Neural cell (in vitro differentiated cells): ENCODE results near the gene UBXN6. TPM values are rescaled to one million over a fixed set of nuclear protein-coding genes. Genes with fewer than 3 reads are reported as not detected.

Experiments
- H2AFZ ChIP-seq: fragments of 200-600, 300-800 bp; sonication (generic), shearing (Covaris generic); 2 replicates; pipeline ENCODE4 v1.6.0; 2014; ENCODE audit warnings: low read depth, mild to moderate bottlenecking, antibody characterized with exemption, low read length, moderate library complexity
- H3F3A ChIP-seq: fragments of 200-600 bp; shearing (Covaris generic); 2 replicates; pipeline ENCODE4 v1.6.1; 2016; ENCODE audit warnings: mild to moderate bottlenecking, moderate library complexity, mixed read lengths, antibody characterized with exemption, low read length; ENCODE audit not compliant: insufficient read depth, poor library complexity, severe bottlenecking
- H3K27ac ChIP-seq: fragments of 200-600, 300-800 bp; sonication (generic), shearing (Covaris generic); 2 replicates; pipeline ENCODE4 v1.5.1; 2014; ENCODE audit warnings: mild to moderate bottlenecking, low read length, moderate library complexity
- H3K27me3 ChIP-seq: fragments of 300-800, 200-600 bp; sonication (generic), shearing (Covaris generic); 2 replicates; pipeline ENCODE4 v1.6.0; 2014; ENCODE audit warnings: mild to moderate bottlenecking, low read depth, low read length, moderate library complexity; ENCODE audit not compliant: insufficient read depth
- H3K36me3 ChIP-seq: fragments of 300-800, 200-600 bp; sonication (generic), shearing (Covaris generic); 2 replicates; pipeline ENCODE4 v1.5.1; 2014; ENCODE audit warnings: mild to moderate bottlenecking, antibody characterized with exemption, low read length, moderate library complexity; ENCODE audit not compliant: insufficient read depth
- H3K4me2 ChIP-seq: fragments of 300-800, 200-600 bp; sonication (generic), shearing (Covaris generic); 2 replicates; pipeline ENCODE4 v1.6.0; 2014; ENCODE audit warnings: mild to moderate bottlenecking, low read length
- H3K4me3 ChIP-seq: fragments of 300-800, 200-600 bp; sonication (generic), shearing (Covaris generic); 2 replicates; pipeline ENCODE4 v1.5.1; 2014; ENCODE audit warnings: mild to moderate bottlenecking, low read length, moderate library complexity
- H3K79me2 ChIP-seq: fragments of 200-600 bp; shearing (Covaris generic); replicated peaks from 2 replicates; pipeline ENCODE4 v1.6.0; 2014; ENCODE audit warnings: mild to moderate bottlenecking, low read length, moderate library complexity; ENCODE audit not compliant: insufficient read depth
- H3K9ac ChIP-seq: fragments of 300-800, 200-600 bp; sonication (generic), shearing (Covaris generic); 2 replicates; pipeline ENCODE4 v1.6.1; 2016; ENCODE audit warnings: mild to moderate bottlenecking, low read length, mixed read lengths
- H3K9me2 ChIP-seq: fragments of 200-600 bp; shearing (Covaris generic); 2 replicates; pipeline ENCODE4 v1.6.1; 2016; ENCODE audit warnings: mild to moderate bottlenecking, low read length, mixed read lengths; ENCODE audit not compliant: insufficient read depth
- H3K9me3 ChIP-seq: fragments of 200-600, 300-800 bp; sonication (generic), shearing (Covaris generic); 2 replicates; pipeline ENCODE4 v1.6.1; 2016; ENCODE audit warnings: mild to moderate bottlenecking, mixed run types, low read length, moderate library complexity, mixed read lengths
- H4K20me1 ChIP-seq: fragments of 200-600 bp; shearing (Covaris generic); 2 replicates; pipeline ENCODE4 v1.6.1; 2016; ENCODE audit warnings: mild to moderate bottlenecking, mixed run types; ENCODE audit not compliant: insufficient read depth
- CTCF ChIP-seq: fragments of 450-650 bp; IDR thresholded peaks from 2 replicates; pipeline ENCODE4 v1.5.1; 2014; ENCODE audit warnings: antibody characterized with exemption, mild to moderate bottlenecking, moderate library complexity; ENCODE audit not compliant: poor library complexity, severe bottlenecking
- EP300 ChIP-seq: fragments of 450-650 bp; conservative IDR thresholded peaks from 2 replicates; pipeline ENCODE4 v1.6.1; 2014; ENCODE audit warnings: antibody characterized with exemption, mild to moderate bottlenecking, moderate library complexity; ENCODE audit not compliant: poor library complexity, severe bottlenecking
- EZH2 ChIP-seq: fragments of 200-600, 300-800 bp; shearing (Covaris generic), sonication (generic); IDR thresholded peaks from 2 replicates; pipeline ENCODE4 v1.6.1; 2014; ENCODE audit warnings: antibody characterized with exemption, low read length, borderline replicate concordance, mild to moderate bottlenecking; ENCODE audit not compliant: insufficient read depth, poor library complexity, severe bottlenecking
- MXI1 ChIP-seq: fragments of 450-650 bp; conservative IDR thresholded peaks from 2 replicates; pipeline ENCODE4 v1.6.1; 2014; ENCODE audit warnings: antibody characterized with exemption, mild to moderate bottlenecking; ENCODE audit not compliant: poor library complexity, severe bottlenecking
- POLR2AphosphoS5 ChIP-seq: IDR thresholded peaks from 2 replicates; pipeline ENCODE4 v1.6.1; 2012
- RAD21 ChIP-seq: fragments of 450-650 bp; conservative IDR thresholded peaks from 2 replicates; pipeline ENCODE4 v1.6.1; 2014; ENCODE audit warnings: antibody characterized with exemption, mild to moderate bottlenecking, moderate library complexity
- SMC3 ChIP-seq: fragments of 450-650 bp; conservative IDR thresholded peaks from 2 replicates; pipeline ENCODE4 v1.6.1; 2014; ENCODE audit warnings: antibody characterized with exemption, mild to moderate bottlenecking, moderate library complexity; ENCODE audit not compliant: poor library complexity
- TAF1 ChIP-seq: IDR thresholded peaks from 2 replicates; pipeline ENCODE4 v1.6.1; 2012; ENCODE audit warnings: low read depth
- polyA plus RNA-seq: library from polyadenylated mRNA; depleted of rRNA; stranded (reverse); fragments of >200 nt; gene quantifications from 2 replicates; pipeline ENCODE4 v1.2.3, GENCODE V29; 2014
- TF ChIP-seq, protein P1 (sequence below): IDR thresholded peaks from 2 replicates; pipeline ENCODE4 v1.6.1; 2012; ENCODE audit warnings: borderline replicate concordance

Gene UBXN6
- polyA plus RNA-seq, 1 donor from 2014 or later, result 102 TPM

DNA sequence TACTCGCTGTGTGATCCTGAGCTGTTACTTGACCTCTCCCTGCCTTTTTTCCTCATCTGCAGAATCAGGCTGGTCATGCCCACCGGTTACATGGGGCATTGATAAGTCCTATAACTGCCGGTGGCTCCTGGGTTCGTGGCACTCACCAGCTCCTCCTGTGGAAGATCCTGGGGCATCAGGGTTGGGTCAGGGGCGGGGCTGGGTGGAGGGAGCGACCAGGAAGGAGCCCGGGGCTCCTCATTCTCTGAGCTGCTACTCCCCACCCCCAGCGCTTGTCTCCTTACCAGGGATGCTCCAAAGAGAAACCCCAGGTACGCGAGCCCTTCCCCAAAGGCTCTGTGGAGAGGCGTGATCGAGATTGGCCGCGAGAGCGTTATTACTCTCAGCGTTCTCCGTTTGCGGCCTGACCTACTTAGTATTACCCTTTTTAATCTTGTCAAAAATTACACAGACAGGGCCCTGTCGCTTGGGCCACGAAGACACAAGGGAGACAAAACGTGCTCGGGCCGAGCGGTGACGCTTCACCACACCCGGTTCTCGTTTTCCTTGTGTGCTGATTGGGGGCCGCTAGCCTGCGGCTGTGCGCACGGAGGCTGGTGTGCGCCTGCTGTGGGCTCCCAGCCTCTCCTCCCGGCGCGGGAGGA, 25.2 kb upstream of the UBXN6 start:
- Histone ChIP-seq H3K4me2 (no peak overlapping the region), H3K9ac (no peak overlapping the region), H3K27me3 (no peaks in the 10 kb centered on the region), H3K79me2 (no peaks in the 10 kb centered on the region), H3F3A (no peaks in the 10 kb centered on the region), H3K27ac (no peak overlapping the region), H4K20me1 (no peaks in the 10 kb centered on the region), H3K4me3 (no peak overlapping the region), H3K9me3 (no peaks in the 10 kb centered on the region), H3K9me2 (no peaks in the 10 kb centered on the region), H2AFZ (no peak overlapping the region), H3K36me3 (no peaks in the 10 kb centered on the region)
- TF ChIP-seq RAD21 (no peak), SMC3 (no peak), EZH2 (no peak), CTCF (no peak), EP300 (no peak), TAF1 (no peak), MXI1 (no peak), POLR2AphosphoS5 (no peak)
- TF ChIP-seq, protein P1, sequence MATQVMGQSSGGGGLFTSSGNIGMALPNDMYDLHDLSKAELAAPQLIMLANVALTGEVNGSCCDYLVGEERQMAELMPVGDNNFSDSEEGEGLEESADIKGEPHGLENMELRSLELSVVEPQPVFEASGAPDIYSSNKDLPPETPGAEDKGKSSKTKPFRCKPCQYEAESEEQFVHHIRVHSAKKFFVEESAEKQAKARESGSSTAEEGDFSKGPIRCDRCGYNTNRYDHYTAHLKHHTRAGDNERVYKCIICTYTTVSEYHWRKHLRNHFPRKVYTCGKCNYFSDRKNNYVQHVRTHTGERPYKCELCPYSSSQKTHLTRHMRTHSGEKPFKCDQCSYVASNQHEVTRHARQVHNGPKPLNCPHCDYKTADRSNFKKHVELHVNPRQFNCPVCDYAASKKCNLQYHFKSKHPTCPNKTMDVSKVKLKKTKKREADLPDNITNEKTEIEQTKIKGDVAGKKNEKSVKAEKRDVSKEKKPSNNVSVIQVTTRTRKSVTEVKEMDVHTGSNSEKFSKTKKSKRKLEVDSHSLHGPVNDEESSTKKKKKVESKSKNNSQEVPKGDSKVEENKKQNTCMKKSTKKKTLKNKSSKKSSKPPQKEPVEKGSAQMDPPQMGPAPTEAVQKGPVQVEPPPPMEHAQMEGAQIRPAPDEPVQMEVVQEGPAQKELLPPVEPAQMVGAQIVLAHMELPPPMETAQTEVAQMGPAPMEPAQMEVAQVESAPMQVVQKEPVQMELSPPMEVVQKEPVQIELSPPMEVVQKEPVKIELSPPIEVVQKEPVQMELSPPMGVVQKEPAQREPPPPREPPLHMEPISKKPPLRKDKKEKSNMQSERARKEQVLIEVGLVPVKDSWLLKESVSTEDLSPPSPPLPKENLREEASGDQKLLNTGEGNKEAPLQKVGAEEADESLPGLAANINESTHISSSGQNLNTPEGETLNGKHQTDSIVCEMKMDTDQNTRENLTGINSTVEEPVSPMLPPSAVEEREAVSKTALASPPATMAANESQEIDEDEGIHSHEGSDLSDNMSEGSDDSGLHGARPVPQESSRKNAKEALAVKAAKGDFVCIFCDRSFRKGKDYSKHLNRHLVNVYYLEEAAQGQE, result no peak

- H3K4me2 ChIP-seq, result no peak overlapping the region
- no peak overlapping the region for H3K27ac ChIP-seq
- H3K9ac ChIP-seq, result no peak overlapping the region
- H3K9me2 ChIP-seq, result no peaks in the 10 kb centered on the region
- no peak overlapping the region for H2AFZ ChIP-seq
- no peaks in the 10 kb centered on the region for H3K36me3 ChIP-seq
- TF ChIP-seq MXI1 (no peak), EP300 (no peak), POLR2AphosphoS5 (no peak), EZH2 (no peak), CTCF (no peak), SMC3 (no peak), TAF1 (no peak), RAD21 (no peak)
- TF ChIP-seq, protein P1, result no peak
- no peaks in the 10 kb centered on the region for H3F3A ChIP-seq
- H3K4me3 ChIP-seq, result no peak overlapping the region
- H4K20me1 ChIP-seq, result no peaks in the 10 kb centered on the region
- no peaks in the 10 kb centered on the region for H3K27me3 ChIP-seq
- peaks cover 22% of the 10 kb centered on the region for H3K79me2 ChIP-seq
- H3K9me3 ChIP-seq, result no peaks in the 10 kb centered on the region
These were observed 19.6 kb upstream of the UBXN6 start for GRCh38 chr19:4477034-4477801.
